Measurements from ENCODE around the gene ALS2. TPM values are rescaled to one million over a fixed set of nuclear protein-coding genes. Genes with fewer than 3 reads are reported as not detected.

Gene ALS2
- total and polyA plus RNA-seq, 2 of the 8 experiments (the other 6 are each of a cell fraction or from before 2014, with no cell fraction given), result 12.1 to 34.5 TPM

DNA sequence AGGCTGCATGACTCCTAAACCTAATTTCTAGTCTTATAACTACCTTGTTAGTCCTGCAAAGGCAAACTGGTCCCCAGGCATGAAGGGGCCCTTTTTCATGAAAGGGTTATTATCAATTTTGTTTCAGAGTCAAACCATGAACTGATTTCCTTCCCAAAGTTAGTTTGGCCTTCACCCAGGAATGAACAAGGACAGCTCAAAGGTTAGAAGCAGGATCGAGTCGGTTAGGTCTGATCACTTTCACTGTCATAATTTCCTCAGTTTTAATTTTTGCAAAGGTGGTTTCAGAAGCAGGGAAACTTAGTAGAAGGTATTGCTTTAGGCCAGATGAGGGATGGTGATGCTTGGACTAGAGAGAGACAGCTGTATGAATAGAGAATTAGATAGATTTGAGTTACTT lies 8.7 kb upstream of the ALS2 start:
- no peak overlapping the region for H3K9ac ChIP-seq (replicated peaks in 1 of 4; ENCODE audit: extremely low read depth in 1 of 4, low read depth in 3 of 4, low read length in 3 of 4)
- H2BK12ac ChIP-seq (ENCODE audit: low read depth, low read length), result no peak overlapping the region
- no peak overlapping the region for H3K27ac ChIP-seq (ENCODE audit: low read depth, low read length)
- TF ChIP-seq SIRT6 (IDR thresholded peaks at IDR 0.05; ENCODE audit: low read length) (no peak), JUND (IDR thresholded peaks at IDR 0.05; ENCODE audit: low read length) (no peak), KDM1A (IDR thresholded peaks at IDR 0.05; ENCODE audit: borderline replicate concordance, low read length) (no peak), POLR2AphosphoS5 (IDR thresholded peaks at IDR 0.05; ENCODE audit: low read depth, low read length) (no peak), RNF2 (IDR thresholded peaks at IDR 0.05; ENCODE audit: borderline replicate concordance, low read depth, low read length, missing control alignments, poor library complexity, severe bottlenecking) (no peak), TAF7 (optimal IDR thresholded peaks at IDR 0.05; ENCODE audit: borderline replicate concordance, low read depth, low read length) (no peak), EZH2 (IDR thresholded peaks at IDR 0.05; ENCODE audit: low read depth, low read length, severe bottlenecking) (no peak), PHF8 (conservative IDR thresholded peaks at IDR 0.05; ENCODE audit: low read depth, low read length) (no peak), ATF3 (IDR thresholded peaks at IDR 0.05; ENCODE audit: insufficient read depth, low read depth, low read length) (no peak), JUN (IDR thresholded peaks at IDR 0.05; ENCODE audit: low read depth, low read length) (no peak), GTF2F1 (IDR thresholded peaks at IDR 0.05; ENCODE audit: borderline replicate concordance, low read depth, low read length) (no peak), BACH1 (IDR thresholded peaks at IDR 0.05; ENCODE audit: low read length) (no peak)
- H4K8ac ChIP-seq (ENCODE audit: extremely low read depth, insufficient read depth, low read length), result no peak overlapping the region
- H3K79me1 ChIP-seq (ENCODE audit: low read depth, low read length), result no peaks in the 10 kb centered on the region
- no peaks in the 10 kb centered on the region for H4K20me1 ChIP-seq (replicated peaks in 1 of 2; ENCODE audit: control insufficient read depth in 1 of 2, insufficient read depth in 2 of 2, low read length in 2 of 2)
- H2BK20ac ChIP-seq (ENCODE audit: low read length), result no peak overlapping the region
- no peak overlapping the region for H2AK5ac ChIP-seq (ENCODE audit: low read depth, low read length)
- ChIA-PET POLR2A (ENCODE audit: partially characterized antibody) (no interaction called here), CTCF (ENCODE audit: partially characterized antibody) (interaction anchor here (1.6 kb wide), 1 partner anchor 70 kb away, joined by 4 read pairs; no protein-coding TSS in a partner anchor)
- H4K91ac ChIP-seq (replicated peaks; ENCODE audit: insufficient read length, low read length), result no peak overlapping the region
- H3K79me2 ChIP-seq (ENCODE audit: control insufficient read depth in 1 of 2, insufficient read depth in 2 of 2, low read length in 2 of 2), result no peaks in the 10 kb centered on the region
- no peaks in the 10 kb centered on the region for H3K23me2 ChIP-seq (ENCODE audit: low read depth, low read length)
- no peak for FAIRE-seq
- no peak for DNase-seq (ENCODE audit: low read depth in 1 of 2, low spot score in 2 of 2)
- H3K14ac ChIP-seq (ENCODE audit: insufficient read length), result no peak overlapping the region
- H3K4me2 ChIP-seq (ENCODE audit: insufficient read depth in 1 of 2, low read depth in 2 of 2, low read length in 2 of 2), result no peak overlapping the region
- no peak overlapping the region for H3K18ac ChIP-seq (ENCODE audit: extremely low read depth, low read length)
- H3K9me3 ChIP-seq (ENCODE audit: insufficient read depth in 2 of 2, low read depth in 1 of 2, low read length in 1 of 2), result no peaks in the 10 kb centered on the region
- H3K23ac ChIP-seq (ENCODE audit: insufficient read length), result no peak overlapping the region
- H2BK5ac ChIP-seq (ENCODE audit: low read depth, low read length), result no peak overlapping the region
- no peak overlapping the region for H2AFZ ChIP-seq (ENCODE audit: low read length)
- H3K36me3 ChIP-seq (ENCODE audit: control insufficient read depth in 2 of 4, insufficient read depth in 4 of 4, low read length in 3 of 4), result no peaks in the 10 kb centered on the region
- H3K27me3 ChIP-seq (replicated peaks in 1 of 4; ENCODE audit: control insufficient read depth in 3 of 4, extremely low read depth in 1 of 4, insufficient read depth in 3 of 4, low read length in 3 of 4), result no peaks in the 10 kb centered on the region; a peak in 1 of 7 replicates
- H2BK15ac ChIP-seq (ENCODE audit: low read length), result no peak overlapping the region
- no peak overlapping the region for H3K56ac ChIP-seq (replicated peaks; ENCODE audit: insufficient read length, low read depth, low read length)
- WGBS, 2 experiments (ENCODE audit: extremely low coverage in 1 of 2, insufficient coverage in 1 of 2, insufficient read length in 1 of 2, insufficient replicate concordance in 2 of 2, low coverage in 1 of 2, low lambda C conversion rate in 2 of 2, missing lambda C conversion rate in 1 of 2), result 100% methylated on average over 2 of the region's 2 CpGs; no CpG with 5 or more reads in 1 of the 2 experiments
- no peak overlapping the region for H2BK120ac ChIP-seq (replicated peaks; ENCODE audit: low read depth, low read length)
- no peak overlapping the region for H3K4ac ChIP-seq (replicated peaks; ENCODE audit: insufficient read length, low read depth, low read length)
- no peak overlapping the region for H4K5ac ChIP-seq (ENCODE audit: insufficient read length, low read depth, low read length)
- no peaks in the 10 kb centered on the region for H3K4me1 ChIP-seq (replicated peaks in 1 of 4; ENCODE audit: control insufficient read depth in 3 of 4, insufficient read depth in 4 of 4, low read length in 3 of 4)
- H3K4me3 ChIP-seq (ENCODE audit: extremely low read depth in 1 of 4, insufficient read depth in 2 of 4, low read depth in 3 of 4, low read length in 4 of 4), result no peak overlapping the region

Data from H1 (cell line).